ENCODE data around the gene ARHGEF10L. TPM values are rescaled to one million over a fixed set of nuclear protein-coding genes. Genes with fewer than 3 reads are reported as not detected.

Gene ARHGEF10L
- total RNA-seq, 1 donor, result 39.1 TPM

DNA sequence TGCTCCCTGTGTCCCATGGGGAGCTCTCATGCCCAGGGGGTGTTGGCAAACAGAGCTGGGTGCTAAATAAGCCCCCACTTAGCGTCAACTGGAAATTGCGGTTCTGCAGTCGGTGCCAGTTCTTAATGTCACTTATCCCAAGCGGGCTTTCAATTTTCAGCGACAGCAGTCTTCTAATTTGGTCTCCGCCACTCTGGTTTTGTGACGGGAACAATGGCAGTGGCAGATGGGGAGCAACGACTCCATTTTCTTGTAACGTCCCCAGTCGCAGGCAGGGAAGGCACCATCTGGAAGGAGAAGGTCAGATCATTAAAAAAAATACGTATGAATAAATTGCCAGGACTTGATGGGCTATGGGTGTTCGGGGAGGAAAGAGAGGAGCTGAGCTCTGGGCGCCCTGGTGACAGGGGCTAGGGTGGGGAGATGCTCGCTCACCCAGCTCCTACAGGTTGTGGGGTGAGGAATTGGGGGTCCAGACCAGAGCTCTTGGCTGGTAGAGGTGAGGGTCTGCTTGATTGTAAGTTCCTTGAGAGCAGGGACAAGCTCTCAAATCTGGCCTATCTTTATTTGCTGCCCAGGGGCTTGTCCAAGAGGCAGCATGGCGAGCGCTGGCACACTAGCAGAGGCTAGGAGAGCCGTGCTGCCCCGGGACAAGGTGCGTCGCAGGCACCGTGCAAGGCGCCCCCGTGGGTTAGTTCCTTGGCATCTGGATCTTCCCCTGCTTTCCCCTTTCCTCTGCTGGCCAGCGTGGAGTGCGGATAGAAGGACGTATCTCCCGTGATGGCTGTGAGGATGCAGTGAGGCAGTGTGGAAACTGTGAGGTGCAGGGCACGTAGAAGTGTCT lies 105.8 kb downstream of the ARHGEF10L start:
- Histone ChIP-seq H3K9me3 (ENCODE audit: low read depth, low read length) (no peaks in the 10 kb centered on the region), H3K36me3 (ENCODE audit: insufficient read depth, low read length) (peaks cover 30% of the 10 kb centered on the region), H3K4me3 (ENCODE audit: insufficient read depth, low read length) (no peak overlapping the region), H3K4me1 (ENCODE audit: insufficient read depth, low read length) (peaks cover 7% of the 10 kb centered on the region), H3K4me2 (ENCODE audit: insufficient read depth, low read length) (no peak overlapping the region), H3K79me2 (ENCODE audit: insufficient read depth, low read length) (no peaks in the 10 kb centered on the region), H2AFZ (ENCODE audit: low read length) (no peak overlapping the region), H3K27ac (ENCODE audit: low read depth, low read length) (no peak overlapping the region), H4K20me1 (ENCODE audit: insufficient read depth, low read length) (peaks cover 10% of the 10 kb centered on the region), H3K27me3 (ENCODE audit: insufficient read depth, low read length) (no peaks in the 10 kb centered on the region)
- no peak for DNase-seq (ENCODE audit: insufficient read length, low spot score, missing footprints)
- TF ChIP-seq, protein P1, sequence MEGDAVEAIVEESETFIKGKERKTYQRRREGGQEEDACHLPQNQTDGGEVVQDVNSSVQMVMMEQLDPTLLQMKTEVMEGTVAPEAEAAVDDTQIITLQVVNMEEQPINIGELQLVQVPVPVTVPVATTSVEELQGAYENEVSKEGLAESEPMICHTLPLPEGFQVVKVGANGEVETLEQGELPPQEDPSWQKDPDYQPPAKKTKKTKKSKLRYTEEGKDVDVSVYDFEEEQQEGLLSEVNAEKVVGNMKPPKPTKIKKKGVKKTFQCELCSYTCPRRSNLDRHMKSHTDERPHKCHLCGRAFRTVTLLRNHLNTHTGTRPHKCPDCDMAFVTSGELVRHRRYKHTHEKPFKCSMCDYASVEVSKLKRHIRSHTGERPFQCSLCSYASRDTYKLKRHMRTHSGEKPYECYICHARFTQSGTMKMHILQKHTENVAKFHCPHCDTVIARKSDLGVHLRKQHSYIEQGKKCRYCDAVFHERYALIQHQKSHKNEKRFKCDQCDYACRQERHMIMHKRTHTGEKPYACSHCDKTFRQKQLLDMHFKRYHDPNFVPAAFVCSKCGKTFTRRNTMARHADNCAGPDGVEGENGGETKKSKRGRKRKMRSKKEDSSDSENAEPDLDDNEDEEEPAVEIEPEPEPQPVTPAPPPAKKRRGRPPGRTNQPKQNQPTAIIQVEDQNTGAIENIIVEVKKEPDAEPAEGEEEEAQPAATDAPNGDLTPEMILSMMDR (IDR thresholded peaks at IDR 0.05; ENCODE audit: extremely low read depth, low read depth, low read length), result no peak

DNA sequence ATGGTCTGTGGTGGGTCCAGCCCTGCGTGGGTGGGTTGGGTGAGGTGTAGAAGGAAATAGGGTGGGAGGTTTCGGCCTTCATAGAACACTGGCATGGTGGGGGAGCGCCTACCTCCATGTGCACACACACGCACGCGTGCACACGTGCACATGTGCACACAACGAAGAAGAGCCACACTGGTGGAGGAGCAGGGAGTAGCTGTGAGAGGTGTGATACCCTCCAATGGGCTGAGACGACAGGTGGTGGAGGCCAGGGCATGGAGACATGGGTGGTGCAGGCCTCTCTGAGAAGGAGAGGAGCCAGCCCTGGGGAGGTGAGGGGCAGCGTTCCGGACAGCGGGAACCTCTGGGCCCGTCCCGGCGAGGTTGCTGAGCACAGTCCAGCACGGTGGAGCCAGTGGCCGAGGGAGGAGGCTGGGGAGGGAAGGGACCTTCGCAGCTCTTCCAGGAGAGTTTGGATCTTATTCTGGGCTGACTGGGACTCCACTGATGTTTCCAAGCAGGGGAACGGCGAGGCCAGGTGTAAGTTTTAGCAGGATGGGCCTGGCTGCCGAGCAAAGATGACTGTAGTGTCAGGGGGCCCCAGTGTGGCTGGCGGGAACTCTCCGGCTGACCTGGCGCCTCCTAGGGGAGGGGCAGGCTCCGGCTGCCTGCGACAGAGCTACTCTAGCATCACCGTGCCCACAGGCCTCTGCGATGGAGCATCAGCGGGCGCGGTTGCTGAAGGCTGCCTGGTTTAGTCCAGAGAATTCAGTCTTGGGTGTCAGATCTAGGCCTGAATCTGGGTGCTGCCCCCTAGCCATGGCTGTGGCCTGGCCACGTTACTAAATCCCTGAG lies 107.2 kb downstream of the ARHGEF10L start:
- H3K27me3 ChIP-seq (ENCODE audit: insufficient read depth, low read length), result no peaks in the 10 kb centered on the region
- H3K27ac ChIP-seq (ENCODE audit: low read depth, low read length), result no peak overlapping the region
- TF ChIP-seq, protein P1 (IDR thresholded peaks at IDR 0.05; ENCODE audit: extremely low read depth, low read depth, low read length), result no peak
- no peaks in the 10 kb centered on the region for H3K79me2 ChIP-seq (ENCODE audit: insufficient read depth, low read length)
- peaks cover 22% of the 10 kb centered on the region for H3K36me3 ChIP-seq (ENCODE audit: insufficient read depth, low read length)
- H2AFZ ChIP-seq (ENCODE audit: low read length), result no peak overlapping the region
- DNase-seq (ENCODE audit: insufficient read length, low spot score, missing footprints), result no peak
- no peak overlapping the region for H3K4me3 ChIP-seq (ENCODE audit: insufficient read depth, low read length)
- peaks cover 7% of the 10 kb centered on the region for H3K4me1 ChIP-seq (ENCODE audit: insufficient read depth, low read length)
- H4K20me1 ChIP-seq (ENCODE audit: insufficient read depth, low read length), result peaks cover 10% of the 10 kb centered on the region
- H3K9me3 ChIP-seq (ENCODE audit: low read depth, low read length), result no peaks in the 10 kb centered on the region
- no peak overlapping the region for H3K4me2 ChIP-seq (ENCODE audit: insufficient read depth, low read length)

DNA sequence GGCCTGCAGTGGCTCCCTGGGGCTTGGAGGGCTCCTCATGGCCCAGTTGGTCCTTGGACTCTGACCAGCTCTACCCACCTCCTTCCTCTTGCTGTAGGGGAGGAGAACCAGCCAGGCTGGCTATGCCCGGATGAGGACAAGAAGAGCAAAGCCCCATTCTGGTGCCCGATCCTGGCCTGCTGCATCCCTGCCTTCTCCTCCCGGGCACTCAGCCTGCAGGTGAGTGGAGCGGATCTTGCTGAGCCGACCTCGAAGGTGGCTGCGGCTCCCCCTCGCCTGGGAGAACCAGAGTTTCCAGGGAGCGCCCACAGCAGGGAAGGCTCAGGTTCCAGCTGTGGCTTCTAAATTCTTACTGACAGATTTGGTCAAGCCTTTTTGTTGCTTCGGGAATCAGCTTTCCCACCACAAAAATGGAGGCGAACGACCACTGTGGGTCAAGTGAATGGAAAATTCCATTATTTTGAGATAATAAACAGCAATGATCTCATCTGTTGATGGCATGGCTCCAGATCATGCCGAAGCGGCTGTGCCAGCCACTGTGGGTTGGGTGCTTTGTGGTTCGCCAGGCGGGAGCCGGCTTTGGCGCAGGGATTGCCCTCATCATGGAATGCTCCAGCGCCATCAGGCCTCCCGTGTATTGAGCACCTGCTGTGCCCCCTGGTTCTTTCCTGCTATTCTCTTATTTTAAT lies 109.1 kb downstream of the ARHGEF10L start:
- H3K4me2 ChIP-seq (ENCODE audit: insufficient read depth, low read length), result no peak overlapping the region
- no peak for DNase-seq (ENCODE audit: insufficient read length, low spot score, missing footprints)
- H3K36me3 ChIP-seq (ENCODE audit: insufficient read depth, low read length), result peaks cover 28% of the 10 kb centered on the region
- no peak overlapping the region for H2AFZ ChIP-seq (ENCODE audit: low read length)
- no peaks in the 10 kb centered on the region for H3K79me2 ChIP-seq (ENCODE audit: insufficient read depth, low read length)
- no peaks in the 10 kb centered on the region for H3K27me3 ChIP-seq (ENCODE audit: insufficient read depth, low read length)
- no peaks in the 10 kb centered on the region for H3K9me3 ChIP-seq (ENCODE audit: low read depth, low read length)
- H3K4me1 ChIP-seq (ENCODE audit: insufficient read depth, low read length), result peaks cover 7% of the 10 kb centered on the region
- no peak overlapping the region for H3K27ac ChIP-seq (ENCODE audit: low read depth, low read length)
- H4K20me1 ChIP-seq (ENCODE audit: insufficient read depth, low read length), result peaks cover 13% of the 10 kb centered on the region
- no peak overlapping the region for H3K4me3 ChIP-seq (ENCODE audit: insufficient read depth, low read length)
- TF ChIP-seq, protein P1 (IDR thresholded peaks at IDR 0.05; ENCODE audit: extremely low read depth, low read depth, low read length), result no peak
